GM21515 (cell line): ENCODE results near the gene GFRA1.
"Not testable (repeated sequence)": the region's sequence is repeated elsewhere in the genome, so short reads cannot be mapped to it uniquely, and the experiment has no call there.

Experiments
- ATAC-seq: cut with Tn5 transposase; IDR thresholded peaks from one replicate; pipeline ENCODE4 v1.9.1; 2021; ENCODE audit not compliant: unreplicated experiment

Gene GFRA1

GRCh38 chr10:116201670-116202430 is 71.2 kb downstream of the GFRA1 start:
- ATAC-seq, result no peak

GRCh38 chr10:116201011-116201410 is 72.0 kb downstream of the GFRA1 start:
- ATAC-seq, result no peak

- ATAC-seq, result no peak
Observed at GRCh38 chr10:116198676-116199035, 74.3 kb downstream of the GFRA1 start.

GRCh38 chr10:116197946-116198675 is 74.9 kb downstream of the GFRA1 start:
- ATAC-seq, result no peak

- no peak for ATAC-seq
Observed at GRCh38 chr10:116195583-116195982, 77.4 kb downstream of the GFRA1 start.

- no peak for ATAC-seq
Observed at GRCh38 chr10:116195039-116195438, 78.0 kb downstream of the GFRA1 start.

- ATAC-seq, result no peak
Observed at GRCh38 chr10:116194061-116194460, 78.9 kb downstream of the GFRA1 start.

GRCh38 chr10:116190883-116191282 is 82.1 kb downstream of the GFRA1 start:
- no peak for ATAC-seq

- no peak for ATAC-seq
Observed at GRCh38 chr10:116186273-116186672, 86.7 kb downstream of the GFRA1 start.

GRCh38 chr10:116185199-116185867 is 87.7 kb downstream of the GFRA1 start:
- ATAC-seq, result no peak

GRCh38 chr10:116184512-116184794 is 88.6 kb downstream of the GFRA1 start:
- no peak for ATAC-seq

GRCh38 chr10:116183733-116184511 is 89.1 kb downstream of the GFRA1 start:
- no peak for ATAC-seq

GRCh38 chr10:116182426-116182825 is 90.6 kb downstream of the GFRA1 start:
- ATAC-seq, result no peak

GRCh38 chr10:116178086-116178605 is 94.9 kb downstream of the GFRA1 start:
- no peak for ATAC-seq

GRCh38 chr10:116175231-116175630 is 97.8 kb downstream of the GFRA1 start:
- ATAC-seq, result no peak

GRCh38 chr10:116171505-116171904 is 101.5 kb downstream of the GFRA1 start:
- no peak for ATAC-seq

- ATAC-seq, result no peak
Observed at GRCh38 chr10:116170815-116171250, 102.2 kb downstream of the GFRA1 start.

- ATAC-seq, result no peak
Observed at GRCh38 chr10:116169782-116170445, 103.1 kb downstream of the GFRA1 start.

- ATAC-seq, result no peak
Observed at GRCh38 chr10:116168745-116169144, 104.3 kb downstream of the GFRA1 start.

GRCh38 chr10:116168329-116168728 is 104.7 kb downstream of the GFRA1 start:
- no peak for ATAC-seq

- ATAC-seq, result not testable (repeated sequence)
Observed at GRCh38 chr10:116165941-116166340, 107.1 kb downstream of the GFRA1 start.
